IPS-NIHi7 (cell line): ENCODE measurements around the gene TXNDC8.
"Not testable (repeated sequence)": the region's sequence is repeated elsewhere in the genome, so short reads cannot be mapped to it uniquely, and the experiment has no call there.

Experiments
- DNase-seq: peaks from one replicate; pipeline ENCODE4 v3.0.0; 2012; ENCODE audit warnings: mixed read lengths; ENCODE audit errors: extremely low spot score

Gene TXNDC8

GRCh38 chr9:110327716-110328115 lies 9.9 kb downstream of the TXNDC8 start:
- no peak for DNase-seq

GRCh38 chr9:110323818-110324217 lies 13.8 kb downstream of the TXNDC8 start:
- DNase-seq: no peak

- no peak for DNase-seq
These were observed 16.8 kb downstream of the TXNDC8 start for GRCh38 chr9:110320651-110321445.

- no peak for DNase-seq
These were observed 17.7 kb downstream of the TXNDC8 start for GRCh38 chr9:110319781-110320492.

GRCh38 chr9:110317911-110318310 lies 19.8 kb downstream of the TXNDC8 start:
- DNase-seq: no peak

GRCh38 chr9:110316261-110317075 lies 21.2 kb downstream of the TXNDC8 start:
- no peak for DNase-seq

GRCh38 chr9:110311978-110312377 lies 25.7 kb downstream of the TXNDC8 start:
- not testable (repeated sequence) for DNase-seq

- no peak for DNase-seq
These were observed 28.0 kb downstream of the TXNDC8 start for GRCh38 chr9:110309681-110310080.

GRCh38 chr9:110308633-110309038 lies 29.0 kb downstream of the TXNDC8 start:
- DNase-seq: no peak

GRCh38 chr9:110307191-110307590 lies 30.5 kb downstream of the TXNDC8 start:
- DNase-seq: no peak

- no peak for DNase-seq
These were observed 34.5 kb downstream of the TXNDC8 start for GRCh38 chr9:110303133-110303532.

- DNase-seq: peak; percentile 16
These were observed 39.5 kb downstream of the TXNDC8 start for GRCh38 chr9:110298043-110298605.

- DNase-seq: no peak
These were observed 44.4 kb downstream of the TXNDC8 start for GRCh38 chr9:110293248-110293647.

GRCh38 chr9:110291921-110292557 lies 45.6 kb downstream of the TXNDC8 start:
- DNase-seq: peak; percentile 29

GRCh38 chr9:110290001-110290400 lies 47.7 kb downstream of the TXNDC8 start:
- no peak for DNase-seq

GRCh38 chr9:110288503-110288902 lies 49.2 kb downstream of the TXNDC8 start:
- no peak for DNase-seq

GRCh38 chr9:110287289-110287680 lies 50.4 kb downstream of the TXNDC8 start:
- DNase-seq: no peak

- no peak for DNase-seq
These were observed 53.3 kb downstream of the TXNDC8 start for GRCh38 chr9:110284211-110284844.

- no peak for DNase-seq
These were observed 53.9 kb downstream of the TXNDC8 start for GRCh38 chr9:110283751-110284150.

- no peak for DNase-seq
These were observed 55.0 kb downstream of the TXNDC8 start for GRCh38 chr9:110282739-110283081.
